GM19463 (cell line): Measurements from ENCODE around the gene CAPZB.

Experiments
- ATAC-seq: cut with Tn5 transposase; IDR thresholded peaks from one replicate; pipeline ENCODE4 v1.9.1; 2021; ENCODE audit warnings: mild to moderate bottlenecking, moderate library complexity; ENCODE audit not compliant: unreplicated experiment

CAPZB gene

DNA sequence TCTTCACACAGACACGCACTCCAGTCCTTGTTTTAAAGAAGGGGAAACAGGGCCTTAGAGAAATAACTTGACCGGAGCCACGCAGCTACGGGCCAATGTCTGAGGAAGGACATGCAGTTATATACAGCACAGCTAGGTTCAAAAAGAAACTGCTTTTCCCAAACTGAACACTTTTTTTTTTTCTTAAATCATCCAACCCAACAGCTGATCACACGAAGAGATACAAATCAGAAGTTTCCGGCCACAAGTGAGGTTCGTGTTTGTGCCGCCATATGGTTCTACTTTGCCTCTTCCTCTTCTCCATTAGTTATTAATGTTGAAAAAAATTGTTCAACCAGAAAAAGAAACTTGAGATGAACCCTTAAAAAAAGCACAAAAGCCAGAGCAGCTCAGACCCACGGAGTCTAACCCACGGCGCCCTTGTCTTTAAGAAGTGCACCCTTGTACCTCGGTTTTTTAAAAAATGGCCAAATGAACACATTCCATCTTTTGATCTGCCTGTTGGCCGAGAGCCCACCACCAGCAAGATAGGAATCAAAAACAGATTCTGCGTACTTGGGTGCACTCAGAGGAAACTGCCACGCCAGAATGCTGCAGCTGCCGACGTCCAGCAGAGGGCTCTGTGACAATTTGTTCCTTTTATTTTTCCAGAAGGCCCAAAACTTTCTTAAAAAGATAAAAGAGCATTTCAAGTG is 94.3 kb downstream of the CAPZB start:
- ATAC-seq = no peak

DNA sequence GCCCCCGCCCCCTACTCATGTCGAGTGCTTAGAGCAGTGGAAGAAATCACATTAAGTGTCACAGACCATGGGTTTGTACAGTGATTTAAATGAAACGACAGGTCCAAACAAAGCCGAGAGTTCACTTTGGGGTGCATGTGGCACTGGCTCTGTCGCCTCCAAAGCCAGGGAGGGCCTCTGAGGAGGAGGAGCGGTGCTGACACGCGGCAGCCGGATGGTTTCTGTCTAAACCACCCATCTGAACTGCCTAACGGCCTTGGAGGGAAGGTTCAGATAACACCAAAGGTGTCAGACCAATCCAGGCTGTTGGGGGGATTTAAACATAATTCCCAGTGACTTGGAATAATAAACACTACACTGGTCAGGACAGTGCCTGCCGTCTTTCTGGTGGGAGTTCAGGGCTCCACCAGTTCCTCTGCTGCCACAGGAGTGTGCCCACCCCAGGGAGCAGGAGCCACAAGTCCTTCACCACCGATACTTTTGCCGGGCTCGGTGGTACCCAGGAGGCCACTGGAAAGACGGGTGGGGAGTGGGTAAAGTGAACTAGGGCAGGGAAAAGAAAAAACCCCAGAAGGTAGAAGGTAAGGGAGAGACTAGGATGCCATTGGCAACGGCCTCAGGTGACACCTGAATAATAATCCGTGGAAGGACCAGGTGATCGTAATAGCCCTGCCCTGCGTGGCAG is 95.0 kb downstream of the CAPZB start:
- ATAC-seq = no peak

GRCh38 chr1:19388980-19389379 is 96.4 kb downstream of the CAPZB start:
- ATAC-seq = no peak

DNA sequence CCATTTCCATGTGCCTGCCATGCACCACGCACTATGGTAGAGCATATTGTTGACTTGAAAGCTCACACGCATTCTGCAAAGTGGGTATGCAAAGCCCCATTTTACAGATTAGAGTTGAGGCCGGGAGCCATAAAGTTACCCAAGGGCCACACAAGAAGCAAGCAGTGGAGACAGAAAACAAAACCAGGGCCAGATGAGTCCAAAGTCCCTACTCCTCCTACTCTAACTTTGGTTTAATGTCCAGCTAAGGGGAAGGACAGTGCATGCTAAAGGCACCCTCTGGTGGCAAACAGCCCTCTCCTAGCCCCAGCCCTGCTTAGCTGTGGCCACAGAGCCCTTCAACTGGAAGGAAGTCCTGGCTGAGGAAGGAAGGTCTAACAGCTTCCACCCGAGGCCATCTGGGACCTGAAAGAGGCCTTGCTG is 98.3 kb downstream of the CAPZB start:
- ATAC-seq = no peak

- ATAC-seq = no peak
Observed at GRCh38 chr1:19385869-19386591, 99.3 kb downstream of the CAPZB start.

DNA sequence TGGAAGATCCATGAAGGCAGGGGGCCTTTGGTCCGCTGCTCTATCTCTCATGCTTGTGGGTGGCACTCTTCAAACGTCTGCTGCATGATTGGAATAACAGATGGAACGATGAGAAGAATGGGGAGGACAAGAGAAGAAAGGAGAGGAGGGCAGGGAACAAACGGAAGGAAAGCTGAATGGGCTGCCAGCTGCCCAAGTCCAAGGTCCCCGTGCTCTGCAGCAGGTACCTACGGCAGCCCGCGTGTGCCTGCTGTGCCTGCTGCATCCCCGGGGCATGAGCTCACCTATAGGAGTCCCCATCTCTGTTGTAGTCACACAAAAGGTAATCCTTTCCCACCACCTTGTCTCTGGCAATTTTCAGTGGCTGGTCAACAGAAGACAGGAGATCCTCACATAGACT is 100.1 kb downstream of the CAPZB start:
- no peak for ATAC-seq

GRCh38 chr1:19384772-19385187 is 100.6 kb downstream of the CAPZB start:
- ATAC-seq = no peak

DNA sequence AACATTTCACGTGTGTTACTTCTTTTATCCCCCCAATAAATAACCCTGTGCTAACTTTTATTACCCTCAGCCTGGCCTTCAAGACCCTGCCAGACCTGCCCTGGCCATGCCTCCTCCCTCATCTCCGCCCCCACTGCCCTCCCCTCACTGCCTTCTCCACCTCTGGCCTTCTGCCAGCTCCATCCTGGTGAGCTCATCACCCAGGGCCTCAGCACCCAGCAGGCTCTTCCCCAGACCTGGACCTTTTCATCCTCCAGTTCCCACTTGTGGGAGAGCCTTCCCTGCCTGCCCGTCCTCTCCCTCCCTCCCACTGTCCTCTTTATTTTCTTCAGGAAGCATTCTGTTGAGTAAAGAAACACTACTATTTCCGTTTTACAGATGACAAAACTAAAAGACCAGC is 101.2 kb downstream of the CAPZB start:
- ATAC-seq = no peak

- no peak for ATAC-seq
Observed at GRCh38 chr1:19382222-19382621, 103.1 kb downstream of the CAPZB start.

DNA sequence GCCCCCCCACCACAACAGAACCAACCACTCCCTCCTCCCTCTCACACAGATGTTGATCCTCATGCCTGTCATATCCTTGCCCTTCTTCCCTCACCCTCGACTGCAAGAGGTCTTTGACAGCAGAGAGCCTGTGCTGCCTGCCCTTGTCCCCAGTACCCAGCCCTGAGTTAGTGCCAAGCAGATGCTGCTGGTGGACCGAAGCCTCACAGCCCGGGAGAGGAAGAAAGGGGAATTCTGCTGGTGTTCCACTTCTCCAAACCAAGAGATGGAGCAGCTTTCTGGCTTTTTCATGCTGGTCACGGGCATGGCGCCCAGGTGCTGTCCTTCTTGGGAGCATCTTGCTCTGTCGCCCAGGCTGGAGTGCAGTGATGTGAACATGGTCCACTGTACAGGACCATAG is 104.1 kb downstream of the CAPZB start:
- ATAC-seq = no peak

DNA sequence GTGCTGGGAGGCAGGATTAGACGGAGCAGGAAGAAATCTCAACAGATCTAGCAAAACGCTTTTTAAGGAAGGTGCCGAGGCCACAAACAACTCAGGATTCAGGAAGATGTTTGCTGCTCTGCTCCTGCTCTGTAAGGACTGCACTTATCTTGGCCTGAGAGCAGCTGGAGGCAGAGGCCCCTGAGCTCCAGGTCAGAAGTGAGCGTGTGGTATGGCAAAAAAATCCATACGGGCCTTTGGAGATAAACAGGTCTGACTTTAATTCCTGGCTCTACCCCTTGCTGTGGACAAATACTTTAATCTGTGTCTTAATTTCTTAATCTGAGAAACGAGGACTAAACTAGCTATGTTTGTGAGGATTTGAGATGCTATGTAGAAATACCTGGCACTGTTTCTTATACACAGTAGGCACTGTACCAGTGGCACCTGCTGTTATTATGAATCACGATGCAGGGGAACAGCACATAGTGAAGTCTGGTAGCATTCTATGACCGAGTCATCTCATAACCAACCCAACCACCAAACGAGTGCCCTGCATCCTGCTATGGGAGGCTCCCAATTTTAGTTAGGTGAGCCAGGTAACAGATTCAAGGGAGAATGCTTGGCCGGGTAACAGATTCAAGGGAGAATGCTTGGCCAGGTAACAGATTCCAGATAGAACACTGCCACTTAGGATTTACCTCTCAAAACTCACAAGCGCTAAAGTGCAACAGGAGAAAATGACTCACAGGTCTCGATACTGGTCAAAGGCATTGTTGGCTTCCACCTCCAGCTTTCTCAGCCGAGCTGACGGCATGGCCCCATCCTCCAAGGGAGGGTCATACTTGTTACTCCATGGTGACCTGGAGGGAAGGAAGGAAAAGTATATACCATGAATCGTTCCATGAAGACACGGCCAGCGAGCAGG is 107.3 kb downstream of the CAPZB start:
- no peak for ATAC-seq

GRCh38 chr1:19376428-19377372 is 108.6 kb downstream of the CAPZB start:
- no peak for ATAC-seq

GRCh38 chr1:19375631-19376400 is 109.5 kb downstream of the CAPZB start:
- no peak for ATAC-seq

- no peak for ATAC-seq
Observed at GRCh38 chr1:19374926-19375325, 110.4 kb downstream of the CAPZB start.

DNA sequence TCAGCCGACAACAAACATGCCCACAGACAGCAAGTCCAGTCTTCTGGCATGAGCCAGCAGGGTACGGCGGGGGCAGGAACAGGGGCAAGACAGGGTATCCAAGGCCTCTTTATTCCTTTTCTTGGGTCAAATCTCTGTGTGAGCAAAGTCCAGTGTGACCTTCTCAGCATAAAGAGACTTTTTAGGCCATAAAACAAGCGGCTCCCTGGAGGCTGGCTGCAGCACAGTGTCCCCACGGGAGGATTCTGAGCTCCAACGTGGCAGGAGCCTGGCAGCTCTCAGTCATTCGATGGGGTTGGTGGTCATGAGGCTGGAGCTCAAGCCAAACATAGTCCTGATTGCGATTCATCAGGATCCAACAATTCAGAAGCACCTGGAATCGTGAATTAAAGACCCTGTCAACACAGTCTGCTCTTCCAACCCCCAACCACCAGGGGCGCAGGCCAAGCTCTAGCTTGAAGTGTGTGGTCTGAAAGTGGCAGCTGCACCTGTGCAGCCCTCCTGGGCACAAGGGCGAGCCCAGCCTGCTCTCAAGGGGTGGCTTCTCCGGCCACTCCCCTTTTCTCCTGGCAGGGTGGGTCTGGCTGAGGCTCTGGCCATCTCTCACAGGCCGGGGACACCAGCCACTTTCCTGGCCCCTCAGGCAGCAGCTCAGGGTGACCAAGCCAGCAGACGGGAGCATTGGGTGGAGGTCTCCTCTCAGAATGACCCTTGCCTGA is 111.1 kb downstream of the CAPZB start:
- ATAC-seq = no peak

DNA sequence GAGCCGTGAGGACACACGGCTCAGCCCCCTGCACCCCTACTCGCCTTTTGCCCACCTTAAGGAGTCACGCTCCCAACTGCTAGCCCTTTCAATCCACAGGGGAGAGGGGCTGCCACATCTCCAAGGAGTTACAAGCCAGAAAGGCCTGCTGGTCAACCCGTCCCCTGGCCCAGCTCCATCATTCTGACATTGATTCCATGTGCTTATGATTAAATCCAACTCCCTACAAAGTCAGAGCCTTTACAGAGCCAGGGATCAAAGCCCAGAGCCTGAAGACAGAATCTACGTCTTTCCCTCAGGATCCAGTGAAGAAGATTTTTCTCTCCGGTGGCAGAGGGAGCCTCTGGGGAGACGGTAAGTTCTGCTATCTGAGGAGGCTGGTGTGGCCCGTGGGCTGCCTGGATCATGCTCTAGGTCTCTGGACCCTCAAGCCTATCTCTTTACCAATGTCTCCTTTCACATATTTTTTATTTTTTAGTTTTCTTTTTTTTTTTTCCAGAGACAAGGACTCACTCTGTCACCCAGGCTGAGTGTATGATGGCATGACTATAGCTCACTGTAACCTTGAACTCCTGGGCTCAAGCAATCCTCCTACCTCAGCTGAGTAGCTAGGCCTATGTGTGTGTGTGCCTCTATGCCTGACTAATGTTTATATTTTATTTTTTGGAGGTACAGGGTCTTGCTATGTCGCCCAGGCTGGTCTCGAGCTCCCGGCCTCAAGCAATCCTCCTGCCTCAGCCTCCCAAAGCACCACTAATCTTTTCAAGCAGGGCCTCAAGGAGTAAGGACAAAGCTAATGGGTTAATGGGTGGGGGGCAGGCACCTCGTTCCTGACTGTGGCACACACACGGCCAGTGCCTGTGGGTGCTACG is 111.9 kb downstream of the CAPZB start:
- no peak for ATAC-seq

DNA sequence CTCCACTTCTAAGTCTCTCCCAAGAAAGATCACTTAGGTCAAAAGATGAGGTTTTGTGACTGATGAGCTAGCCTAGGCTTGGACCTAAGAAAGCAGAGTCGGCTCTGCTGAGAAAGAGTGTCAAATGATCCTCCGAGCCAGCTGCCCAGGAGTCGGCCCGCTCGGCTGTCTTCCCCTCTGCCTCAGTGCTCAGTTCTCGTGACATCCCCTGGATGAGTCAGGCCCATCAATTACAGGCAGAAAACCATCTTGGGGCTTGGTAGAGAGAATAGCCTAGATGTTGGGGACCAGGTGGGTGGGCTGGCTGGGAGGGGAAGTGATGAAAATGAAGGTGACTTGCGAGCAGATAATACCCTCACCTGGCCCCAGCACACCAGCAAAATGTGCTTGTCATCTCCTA is 112.7 kb downstream of the CAPZB start:
- ATAC-seq = no peak

GRCh38 chr1:19372136-19372514 is 113.2 kb downstream of the CAPZB start:
- ATAC-seq = no peak
